HG03469 (cell line): Measurements from ENCODE around the gene TBC1D24.
"Not testable (repeated sequence)": the region's sequence is repeated elsewhere in the genome, so short reads cannot be mapped to it uniquely, and the experiment has no call there.

Experiments used
- ATAC-seq: cut with Tn5 transposase; IDR thresholded peaks from one replicate; pipeline ENCODE4 v1.9.1; 2021; ENCODE audit warnings: mild to moderate bottlenecking, moderate library complexity, moderate number of reproducible peaks; ENCODE audit not compliant: unreplicated experiment

The TBC1D24 gene

DNA sequence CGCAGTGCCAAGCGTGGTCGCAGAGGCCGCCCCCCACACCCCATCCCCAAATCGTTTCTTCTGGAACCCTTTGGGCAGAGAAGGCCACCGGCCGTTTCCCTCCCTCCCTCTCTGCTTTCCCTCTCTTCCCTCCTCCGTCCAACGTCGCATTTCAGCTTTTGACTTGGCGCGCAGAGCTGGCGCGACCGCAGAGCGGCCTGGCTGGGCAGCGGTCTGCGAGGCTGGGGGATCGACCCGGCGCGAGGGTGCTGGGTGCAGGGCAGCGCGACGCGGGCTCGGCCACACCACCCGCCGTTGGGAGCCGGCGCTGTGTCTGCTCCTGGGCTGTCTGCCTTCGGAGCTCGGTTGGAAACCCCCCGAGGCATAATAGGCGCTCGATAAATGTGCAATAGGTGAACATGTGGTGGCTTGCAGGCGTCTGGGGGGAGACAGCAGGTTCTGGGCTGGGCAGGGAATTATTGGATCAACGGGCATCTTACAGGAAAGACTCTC is 6.6 kb upstream of the TBC1D24 start:
- no peak for ATAC-seq

DNA sequence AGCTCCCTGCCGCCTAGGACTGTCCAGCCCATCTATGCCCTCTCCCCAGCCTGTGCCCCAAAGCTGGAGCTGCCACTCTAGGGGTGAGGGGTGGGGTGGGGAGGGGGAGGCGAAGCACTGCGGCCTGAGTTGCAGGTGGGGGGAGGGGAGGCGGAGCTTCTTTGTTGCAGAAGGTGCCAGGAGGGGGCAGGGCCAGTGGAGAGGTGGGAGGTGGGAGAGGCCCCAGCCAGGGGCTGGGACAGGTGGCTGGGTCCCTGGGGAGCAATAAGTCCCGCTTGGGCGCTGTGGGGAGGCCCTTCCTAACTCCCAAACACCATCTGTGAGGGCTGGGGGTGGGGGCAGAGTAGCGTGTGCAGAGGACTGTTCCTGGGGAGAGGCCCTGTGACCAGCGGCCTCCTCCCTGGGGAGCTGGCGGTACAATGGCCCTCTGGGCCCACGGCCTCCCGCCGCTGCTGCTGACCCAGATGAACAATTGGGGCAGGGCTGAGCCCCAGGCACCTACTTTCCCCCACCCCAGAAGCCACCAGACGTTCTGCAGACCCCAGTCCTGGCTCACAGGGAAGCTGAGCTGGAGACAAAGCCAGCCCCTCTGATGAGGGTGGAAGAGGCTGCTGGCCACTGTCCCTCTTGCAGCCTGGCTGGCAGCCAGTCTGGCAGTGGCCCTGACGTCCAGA is 6.1 kb upstream of the TBC1D24 start:
- ATAC-seq: no peak

DNA sequence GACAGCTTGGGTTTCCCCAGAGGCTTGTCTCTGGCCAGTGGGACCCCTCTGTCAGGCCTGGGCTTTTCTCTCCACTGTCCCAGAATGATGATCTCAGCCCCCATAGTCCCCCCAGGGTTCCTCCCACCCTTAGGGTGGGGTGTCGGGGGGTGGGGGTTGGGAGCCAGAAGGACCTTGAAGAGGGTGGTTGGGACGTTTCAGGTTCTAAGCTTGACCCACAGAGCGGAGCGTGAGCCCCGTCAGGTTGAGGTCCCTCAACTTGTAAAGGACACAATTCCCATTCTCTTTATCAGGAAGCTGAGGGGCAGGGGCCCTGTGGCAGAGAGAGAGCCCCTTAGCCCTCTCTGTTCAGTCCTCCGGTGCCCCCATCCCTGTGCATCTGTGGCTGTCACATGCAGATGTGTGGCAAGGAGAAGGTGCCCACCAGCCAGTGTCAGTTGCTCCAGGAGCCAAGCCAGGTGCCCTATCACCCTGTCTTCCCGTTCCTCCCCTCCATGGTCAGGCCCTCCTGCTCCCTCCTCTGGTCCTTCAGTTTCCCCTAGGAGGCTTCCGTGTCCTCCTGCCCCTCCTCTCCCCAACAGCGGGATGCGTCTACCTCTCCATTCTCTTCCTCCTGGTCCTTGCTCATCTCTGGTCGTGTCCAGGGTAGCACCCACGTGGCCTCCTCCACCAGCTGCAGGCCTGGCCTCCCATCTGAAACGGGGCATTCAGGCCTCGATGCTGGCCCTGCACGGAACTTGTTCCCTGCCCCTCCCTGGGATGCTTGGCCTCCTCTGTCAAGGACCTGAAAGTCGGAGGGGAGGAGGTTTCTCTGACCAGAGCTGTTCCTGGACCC is 5.3 kb upstream of the TBC1D24 start:
- no peak for ATAC-seq

DNA sequence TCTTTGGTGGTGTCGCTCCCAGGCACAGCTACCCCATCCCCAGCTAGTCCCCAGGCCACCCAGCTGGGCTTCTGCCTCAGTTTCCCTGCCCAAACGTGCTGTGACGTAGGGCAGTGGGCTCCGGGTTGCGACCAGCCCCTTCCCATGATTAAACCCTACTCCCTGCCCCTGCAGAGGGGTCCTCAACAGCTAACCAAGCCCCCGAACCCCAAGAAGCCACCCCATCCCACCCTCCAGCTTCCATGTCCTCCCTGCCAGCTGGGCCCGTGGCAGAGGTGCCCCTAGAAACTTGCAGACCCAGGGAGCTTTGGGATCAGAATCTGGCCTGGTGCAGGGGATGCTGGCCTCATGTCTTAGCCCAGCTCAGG is 4.7 kb upstream of the TBC1D24 start:
- ATAC-seq: no peak

DNA sequence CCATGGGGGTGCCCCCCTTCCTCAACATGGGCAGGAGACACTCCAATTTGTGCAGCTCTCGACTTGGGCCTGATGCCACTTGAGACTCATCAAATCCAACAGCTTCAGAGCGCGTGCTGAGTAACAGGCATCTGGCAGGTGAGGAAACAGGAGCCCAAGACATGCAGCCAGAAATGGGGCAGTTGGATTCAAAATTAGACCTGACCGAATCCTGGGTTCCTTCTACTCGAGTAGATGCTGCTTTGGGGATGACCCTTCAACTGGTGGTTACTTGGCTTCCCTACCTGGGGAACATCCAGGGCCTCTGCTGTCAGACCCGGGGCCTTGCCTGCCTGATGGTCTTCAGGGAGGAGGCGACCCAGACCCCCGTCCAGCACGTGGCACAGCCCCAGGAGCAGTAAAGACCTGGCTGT is 4.3 kb upstream of the TBC1D24 start:
- no peak for ATAC-seq

DNA sequence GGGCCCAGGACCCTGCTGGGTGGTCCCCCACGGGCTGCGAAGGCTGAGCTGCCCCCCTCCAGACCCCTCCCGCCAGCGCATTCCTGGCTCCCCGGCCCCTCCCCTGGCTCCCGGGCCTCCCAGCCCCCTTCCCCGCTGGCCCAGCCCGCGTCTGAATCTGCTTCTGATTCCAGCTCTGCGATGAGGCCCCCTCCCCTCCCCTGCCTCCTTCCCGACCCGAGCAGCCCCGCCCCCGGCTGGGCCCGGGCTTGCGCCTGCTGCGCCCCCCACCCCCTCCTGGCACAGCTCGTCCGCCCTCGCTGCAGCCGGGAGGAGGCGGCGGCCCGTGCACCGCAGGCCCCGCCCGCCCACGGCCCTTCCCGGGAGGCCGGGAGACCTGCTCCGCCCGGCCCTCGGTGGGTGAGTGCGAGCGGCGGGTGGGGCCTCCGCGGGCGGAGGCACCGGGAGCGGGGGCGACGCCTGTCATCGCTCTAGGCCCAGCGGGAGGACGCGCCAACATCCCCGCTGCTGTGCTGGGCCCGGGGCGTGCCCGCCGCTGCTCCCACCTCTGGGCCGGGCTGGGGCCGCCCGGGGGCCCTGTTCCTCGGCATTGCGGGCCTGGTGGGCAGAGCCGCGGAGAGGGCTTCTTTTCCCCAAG is 3.8 kb upstream of the TBC1D24 start, which contains the start of gene NTN3:
TSS of gene NTN3 (plus strand) at position 282 of the 637 bp plus-strand sequence. CDS start 405 bp downstream, outside the sequence.
- no peak for ATAC-seq

DNA sequence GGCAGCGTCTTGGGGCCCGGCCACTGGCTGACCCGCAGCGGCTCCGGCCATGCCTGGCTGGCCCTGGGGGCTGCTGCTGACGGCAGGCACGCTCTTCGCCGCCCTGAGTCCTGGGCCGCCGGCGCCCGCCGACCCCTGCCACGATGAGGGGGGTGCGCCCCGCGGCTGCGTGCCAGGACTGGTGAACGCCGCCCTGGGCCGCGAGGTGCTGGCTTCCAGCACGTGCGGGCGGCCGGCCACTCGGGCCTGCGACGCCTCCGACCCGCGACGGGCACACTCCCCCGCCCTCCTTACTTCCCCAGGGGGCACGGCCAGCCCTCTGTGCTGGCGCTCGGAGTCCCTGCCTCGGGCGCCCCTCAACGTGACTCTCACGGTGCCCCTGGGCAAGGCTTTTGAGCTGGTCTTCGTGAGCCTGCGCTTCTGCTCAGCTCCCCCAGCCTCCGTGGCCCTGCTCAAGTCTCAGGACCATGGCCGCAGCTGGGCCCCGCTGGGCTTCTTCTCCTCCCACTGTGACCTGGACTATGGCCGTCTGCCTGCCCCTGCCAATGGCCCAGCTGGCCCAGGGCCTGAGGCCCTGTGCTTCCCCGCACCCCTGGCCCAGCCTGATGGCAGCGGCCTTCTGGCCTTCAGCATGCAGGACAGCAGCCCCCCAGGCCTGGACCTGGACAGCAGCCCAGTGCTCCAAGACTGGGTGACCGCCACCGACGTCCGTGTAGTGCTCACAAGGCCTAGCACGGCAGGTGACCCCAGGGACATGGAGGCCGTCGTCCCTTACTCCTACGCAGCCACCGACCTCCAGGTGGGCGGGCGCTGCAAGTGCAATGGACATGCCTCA is 3.1 kb upstream of the TBC1D24 start:
- ATAC-seq: no peak

DNA sequence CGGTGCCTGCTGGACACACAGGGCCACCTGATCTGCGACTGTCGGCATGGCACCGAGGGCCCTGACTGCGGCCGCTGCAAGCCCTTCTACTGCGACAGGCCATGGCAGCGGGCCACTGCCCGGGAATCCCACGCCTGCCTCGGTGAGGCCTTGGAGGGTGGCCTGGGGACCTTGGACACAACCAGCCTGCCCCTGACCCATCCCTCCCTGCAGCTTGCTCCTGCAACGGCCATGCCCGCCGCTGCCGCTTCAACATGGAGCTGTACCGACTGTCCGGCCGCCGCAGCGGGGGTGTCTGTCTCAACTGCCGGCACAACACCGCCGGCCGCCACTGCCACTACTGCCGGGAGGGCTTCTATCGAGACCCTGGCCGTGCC is 2.5 kb upstream of the TBC1D24 start:
- ATAC-seq: no peak

DNA sequence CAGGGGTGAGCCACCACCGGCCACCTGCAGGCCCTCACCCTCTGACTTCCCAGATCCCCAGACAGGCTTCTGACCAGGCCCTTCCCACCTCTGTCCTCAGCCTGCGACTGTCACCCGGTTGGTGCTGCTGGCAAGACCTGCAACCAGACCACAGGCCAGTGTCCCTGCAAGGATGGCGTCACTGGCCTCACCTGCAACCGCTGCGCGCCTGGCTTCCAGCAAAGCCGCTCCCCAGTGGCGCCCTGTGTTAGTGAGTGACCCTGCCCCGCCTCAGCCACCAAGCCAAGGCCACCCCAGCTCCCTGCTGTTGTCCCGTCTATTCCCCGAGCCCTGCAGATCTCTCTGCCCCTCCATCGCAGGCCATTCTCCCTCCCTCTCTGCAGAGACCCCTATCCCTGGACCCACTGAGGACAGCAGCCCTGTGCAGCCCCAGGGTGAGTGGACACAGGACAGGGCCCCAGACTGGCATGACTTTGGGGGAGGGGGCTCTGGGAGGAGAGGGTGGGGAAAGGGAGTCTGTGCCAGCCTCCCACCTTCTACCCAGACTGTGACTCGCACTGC is 2.0 kb upstream of the TBC1D24 start:
- no peak for ATAC-seq

DNA sequence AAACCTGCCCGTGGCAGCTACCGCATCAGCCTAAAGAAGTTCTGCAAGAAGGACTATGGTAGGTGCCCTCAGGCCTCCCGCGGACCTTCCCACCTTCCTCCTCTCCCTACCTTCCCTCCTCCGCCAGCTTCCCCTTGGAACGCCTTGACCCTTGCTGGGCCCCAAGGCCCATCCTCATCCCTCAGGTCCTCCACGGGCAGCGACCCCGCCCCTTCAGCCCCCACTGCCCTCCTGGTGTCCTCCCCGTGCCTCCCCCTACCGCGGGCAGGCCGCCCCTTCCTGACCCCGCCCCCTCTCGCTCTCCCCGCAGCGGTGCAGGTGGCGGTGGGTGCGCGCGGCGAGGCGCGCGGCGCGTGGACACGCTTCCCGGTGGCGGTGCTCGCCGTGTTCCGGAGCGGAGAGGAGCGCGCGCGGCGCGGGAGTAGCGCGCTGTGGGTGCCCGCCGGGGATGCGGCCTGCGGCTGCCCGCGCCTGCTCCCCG is 1.4 kb upstream of the TBC1D24 start:
- ATAC-seq: no peak

DNA sequence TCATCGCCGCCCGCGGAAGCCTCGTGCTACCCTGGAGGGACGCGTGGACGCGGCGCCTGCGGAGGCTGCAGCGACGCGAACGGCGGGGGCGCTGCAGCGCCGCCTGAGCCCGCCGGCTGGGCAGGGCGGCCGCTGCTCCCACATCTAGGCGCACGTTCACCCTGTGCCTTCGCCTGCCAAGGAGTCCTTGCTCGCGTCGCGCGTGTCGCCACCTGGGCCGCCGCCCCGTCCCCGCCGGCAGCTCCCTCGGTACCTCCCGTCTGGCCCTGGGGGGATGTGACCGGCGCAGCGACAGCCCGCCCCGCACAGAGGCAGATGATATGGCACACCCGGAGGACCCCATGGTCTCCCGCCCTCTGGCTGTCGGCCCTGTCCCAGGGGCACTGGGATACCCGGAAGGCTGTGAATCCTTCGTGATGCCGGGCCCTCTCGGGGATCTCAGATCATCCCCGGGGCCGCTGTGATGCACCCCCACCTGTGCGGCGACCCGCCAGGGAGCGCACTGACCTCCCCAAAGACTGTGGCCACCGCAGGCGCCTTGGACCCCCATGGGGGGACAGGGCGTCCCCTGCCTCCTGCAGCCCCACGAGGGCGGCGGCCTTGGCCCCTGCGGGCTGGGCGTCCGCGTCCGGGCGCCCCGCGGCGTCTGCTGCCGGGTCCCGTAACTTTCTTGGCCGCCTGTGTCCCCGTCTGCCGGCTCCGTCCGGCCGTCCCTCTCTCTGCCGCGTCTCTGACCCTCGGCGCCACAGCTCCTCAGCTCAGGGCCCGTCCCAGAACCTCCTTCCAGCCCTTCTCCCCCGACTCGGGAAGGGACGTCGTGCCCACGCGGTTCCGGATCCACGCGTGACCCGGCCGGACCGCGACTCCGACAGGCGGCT is 689 bp upstream of the TBC1D24 start:
- ATAC-seq: no peak

DNA sequence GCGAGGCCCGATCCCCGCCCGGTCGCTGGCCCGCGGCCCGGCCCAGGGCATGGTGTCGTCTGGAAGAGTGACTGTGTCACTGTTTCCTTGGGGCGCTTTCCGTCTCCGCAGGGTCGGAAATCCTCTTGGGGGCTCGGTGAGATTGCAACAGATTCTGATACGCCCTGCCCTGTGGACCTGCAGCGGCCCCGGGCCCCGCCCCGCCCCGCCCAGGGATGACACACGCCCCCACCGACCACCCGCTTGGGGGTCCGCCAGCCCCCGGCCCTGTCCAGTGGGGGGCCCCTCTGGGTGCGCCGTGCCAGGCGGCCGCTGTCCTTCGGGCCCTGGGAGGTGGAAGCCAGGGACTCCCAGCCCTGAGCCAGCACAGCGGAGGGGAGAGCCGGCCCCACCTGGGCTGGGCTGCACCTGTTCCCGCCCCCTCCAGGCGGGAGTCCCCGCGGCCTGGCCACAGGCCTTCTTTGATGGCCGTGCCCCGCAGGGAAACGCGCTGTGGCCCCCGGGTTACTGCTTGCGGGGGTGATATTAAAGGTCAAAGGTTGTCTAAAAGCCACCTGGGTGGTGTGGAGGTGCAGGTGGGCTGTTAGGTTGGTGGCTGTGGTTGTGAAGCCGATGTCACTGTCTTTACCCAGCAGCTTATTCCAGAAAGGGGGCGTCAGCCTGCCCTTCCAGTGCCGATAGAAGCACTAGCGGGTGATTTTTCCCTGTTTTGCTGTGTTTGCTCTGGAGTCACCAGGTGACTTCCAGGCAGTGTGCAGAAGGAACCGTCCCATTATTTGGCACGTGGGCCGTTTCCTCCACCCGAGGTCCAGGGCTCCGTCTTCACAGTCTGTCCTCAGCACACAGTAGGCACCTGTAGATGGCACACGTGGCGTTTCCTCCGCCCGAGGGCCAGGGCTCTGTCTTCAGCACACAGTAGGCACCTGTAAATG is 752 bp downstream of the TBC1D24 start:
- no peak for ATAC-seq

DNA sequence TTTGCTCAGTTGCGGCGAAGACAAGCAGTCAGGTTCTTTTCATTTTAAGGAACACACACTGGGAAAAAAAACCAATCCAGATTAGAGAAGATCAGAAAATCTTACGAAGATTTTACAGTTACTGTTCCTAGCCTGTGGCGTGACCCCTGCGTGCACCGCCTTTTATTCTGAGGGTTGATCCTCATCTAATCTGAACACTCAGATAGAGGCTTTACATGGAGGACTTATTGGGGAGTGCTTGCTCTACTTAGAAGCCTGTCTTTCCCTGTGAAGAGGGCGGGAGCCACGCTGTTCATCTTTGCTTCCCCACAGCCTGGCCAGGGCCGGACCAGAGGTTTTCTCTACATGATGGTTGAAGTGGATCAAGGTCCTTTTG is 1.4 kb downstream of the TBC1D24 start:
- no peak for ATAC-seq

DNA sequence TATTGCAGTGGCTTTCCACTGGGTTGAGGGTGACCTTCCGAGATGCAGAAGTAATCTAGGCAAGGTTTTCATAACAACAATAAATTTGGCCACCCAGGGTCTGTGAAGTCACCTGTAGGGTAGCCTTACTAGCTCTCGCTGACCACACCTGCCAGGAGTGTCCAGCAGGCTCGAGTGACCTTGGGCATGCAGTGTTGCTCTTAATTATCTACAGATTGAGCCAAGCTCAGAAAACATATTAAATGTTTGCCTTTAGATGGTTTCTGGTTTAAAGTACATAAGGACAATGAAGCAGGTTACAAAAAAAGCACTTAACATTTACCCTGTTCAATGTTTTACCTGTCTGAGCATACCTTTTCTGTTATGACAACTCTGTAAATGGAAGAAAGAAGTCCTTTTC is 1.8 kb downstream of the TBC1D24 start:
- ATAC-seq: no peak

DNA sequence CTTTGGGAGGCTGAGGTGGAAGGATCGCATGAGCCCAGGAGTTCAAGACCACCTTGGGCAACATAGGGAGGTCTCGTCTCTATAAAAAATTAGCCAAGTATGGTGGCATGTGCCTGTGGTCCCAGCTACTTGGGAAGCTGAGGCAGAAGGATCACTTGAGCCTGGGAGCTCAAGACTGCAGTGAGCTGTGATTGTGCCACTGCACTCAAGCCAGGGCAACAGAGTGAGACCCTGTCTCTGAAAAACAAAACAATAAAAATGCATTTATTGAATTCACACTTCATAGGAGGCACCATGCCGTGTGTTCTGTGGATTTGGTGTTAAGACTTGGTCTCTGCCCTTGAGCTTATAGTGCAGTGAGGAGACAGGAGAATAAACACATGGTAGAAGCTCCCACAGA is 2.4 kb downstream of the TBC1D24 start:
- no peak for ATAC-seq

DNA sequence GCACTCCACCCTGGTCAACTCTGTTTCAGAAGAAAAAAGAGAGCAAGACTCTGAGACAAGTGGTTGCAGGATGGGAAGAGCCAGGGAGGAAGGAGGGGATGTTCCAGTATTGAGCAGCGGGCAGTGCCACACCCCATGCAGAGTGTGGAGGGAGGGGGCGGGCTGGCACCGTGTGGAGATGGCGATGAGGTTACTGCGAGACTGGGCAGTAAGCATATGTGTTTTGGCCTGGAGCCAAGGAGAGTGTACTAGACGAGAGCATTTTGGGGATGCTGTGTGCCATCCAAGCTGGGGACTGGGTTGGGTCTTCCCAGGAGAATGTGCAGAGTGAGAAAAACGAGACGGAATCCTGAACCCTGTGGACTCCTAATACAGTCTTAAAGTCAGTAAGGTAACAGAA is 3.4 kb downstream of the TBC1D24 start:
- no peak for ATAC-seq

DNA sequence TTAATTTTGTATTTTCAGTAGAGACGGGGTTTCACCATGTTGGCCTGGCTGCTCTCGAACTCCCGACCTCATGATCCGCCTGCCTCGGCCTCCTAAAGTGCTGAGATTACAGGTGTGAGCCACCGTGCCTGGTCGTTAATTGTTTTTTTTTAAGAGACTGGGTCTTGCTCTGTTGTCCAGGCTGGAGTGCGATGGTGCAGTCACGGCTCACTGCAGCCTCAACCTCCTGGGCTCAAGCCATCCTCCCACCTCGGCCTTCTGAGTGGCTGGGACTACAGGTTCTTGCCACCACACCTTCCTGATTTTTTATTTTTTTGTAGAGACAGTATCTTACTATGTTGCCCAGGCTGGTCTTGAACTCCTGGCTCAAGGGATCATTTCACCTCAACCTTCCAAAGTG is 5.1 kb downstream of the TBC1D24 start:
- ATAC-seq: not testable (repeated sequence)

DNA sequence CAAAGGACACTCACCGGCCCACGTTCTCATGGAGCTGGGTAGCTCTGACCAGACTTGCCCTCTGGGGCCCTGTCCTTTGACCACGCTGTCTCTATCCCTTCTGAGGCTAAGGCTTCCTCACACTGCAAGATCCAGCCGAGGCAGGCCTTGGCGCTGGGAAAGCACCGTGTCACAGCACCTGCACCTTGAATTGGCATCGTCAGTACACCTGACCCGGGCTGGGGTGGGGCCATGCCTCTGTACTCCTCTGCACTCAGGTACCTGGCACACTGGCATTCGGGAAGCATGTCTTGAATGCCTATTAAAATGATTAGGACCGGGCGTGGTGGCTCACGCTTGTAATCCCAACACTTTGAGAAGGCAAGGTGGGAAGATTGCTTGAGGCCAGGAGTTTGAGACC is 6.0 kb downstream of the TBC1D24 start:
- no peak for ATAC-seq
